ENCODE results near the gene C10orf143. TPM values are rescaled to one million over a fixed set of nuclear protein-coding genes. Genes with fewer than 3 reads are reported as not detected.
A peak's percentile ranks its signal among the peaks of the same experiment; 100 is the strongest.

The C10orf143 gene
- total and polyA plus RNA-seq, 2 donors: 3.5 to 13.5 TPM

- peaks cover 0 to 4% of the 10 kb centered on the region in 2 donors for H3K36me3 ChIP-seq (ENCODE audit: control insufficient read depth in 2 of 2, insufficient read depth in 2 of 2, low read length in 1 of 2)
- no peak overlapping the region for H3K27ac ChIP-seq (ENCODE audit: low read depth in 1 of 2, low read length in 1 of 2)
- DNase-seq (ENCODE audit: low read depth in 6 of 9, low spot score in 9 of 9): no peak
- no peaks in the 10 kb centered on the region for H3K4me1 ChIP-seq (ENCODE audit: control insufficient read depth in 2 of 2, insufficient read depth in 2 of 2, low read length in 2 of 2)
- 95% methylated on average over 6 of the region's 6 CpGs for WGBS
- no peaks in the 10 kb centered on the region for H3K27me3 ChIP-seq (ENCODE audit: control insufficient read depth in 2 of 2, insufficient read depth in 1 of 2, low read length in 1 of 2)
- H3K9me3 ChIP-seq (ENCODE audit: control insufficient read depth in 2 of 2, insufficient read depth in 1 of 2, low read length in 1 of 2): no peaks in the 10 kb centered on the region
- no peak overlapping the region for H3K4me3 ChIP-seq (ENCODE audit: low read length in 2 of 2)
Observed at GRCh38 chr10:130067893-130068292, 42.7 kb downstream of the C10orf143 start.

- peaks cover 0 to 4% of the 10 kb centered on the region in 2 donors for H3K36me3 ChIP-seq (ENCODE audit: control insufficient read depth in 2 of 2, insufficient read depth in 2 of 2, low read length in 1 of 2)
- no peaks in the 10 kb centered on the region for H3K27me3 ChIP-seq (ENCODE audit: control insufficient read depth in 2 of 2, insufficient read depth in 1 of 2, low read length in 1 of 2)
- H3K4me3 ChIP-seq (ENCODE audit: low read length in 2 of 2): no peak overlapping the region
- no peak for DNase-seq (ENCODE audit: low read depth in 6 of 9, low spot score in 9 of 9)
- no peaks in the 10 kb centered on the region for H3K4me1 ChIP-seq (ENCODE audit: control insufficient read depth in 2 of 2, insufficient read depth in 2 of 2, low read length in 2 of 2)
- no peaks in the 10 kb centered on the region for H3K9me3 ChIP-seq (ENCODE audit: control insufficient read depth in 2 of 2, insufficient read depth in 1 of 2, low read length in 1 of 2)
- H3K27ac ChIP-seq (ENCODE audit: low read depth in 1 of 2, low read length in 1 of 2): no peak overlapping the region
- WGBS: 96% methylated on average over 7 of the region's 7 CpGs
Observed at GRCh38 chr10:130066743-130067142, 43.9 kb downstream of the C10orf143 start.

- no peak overlapping the region for H3K4me3 ChIP-seq (ENCODE audit: low read length in 2 of 2)
- peak overlapping the region in 1 of 2 donors; percentile 11 for H3K27ac ChIP-seq (ENCODE audit: low read depth in 1 of 2, low read length in 1 of 2)
- H3K9me3 ChIP-seq (ENCODE audit: control insufficient read depth in 2 of 2, insufficient read depth in 1 of 2, low read length in 1 of 2): no peaks in the 10 kb centered on the region
- no peak for DNase-seq (ENCODE audit: low read depth in 6 of 9, low spot score in 9 of 9)
- peaks cover 0 to 4% of the 10 kb centered on the region in 2 donors for H3K36me3 ChIP-seq (ENCODE audit: control insufficient read depth in 2 of 2, insufficient read depth in 2 of 2, low read length in 1 of 2)
- no peaks in the 10 kb centered on the region for H3K4me1 ChIP-seq (ENCODE audit: control insufficient read depth in 2 of 2, insufficient read depth in 2 of 2, low read length in 2 of 2)
- 97% methylated on average over 10 of the region's 10 CpGs for WGBS
- no peaks in the 10 kb centered on the region for H3K27me3 ChIP-seq (ENCODE audit: control insufficient read depth in 2 of 2, insufficient read depth in 1 of 2, low read length in 1 of 2)
Observed at GRCh38 chr10:130065251-130065650, 45.4 kb downstream of the C10orf143 start.

- DNase-seq (ENCODE audit: low read depth in 6 of 9, low spot score in 9 of 9): no peak
- Histone ChIP-seq H3K36me3 (ENCODE audit: control insufficient read depth in 2 of 2, insufficient read depth in 2 of 2, low read length in 1 of 2) (peaks cover 0 to 4% of the 10 kb centered on the region in 2 donors), H3K27ac (ENCODE audit: low read depth in 1 of 2, low read length in 1 of 2) (no peak overlapping the region), H3K4me1 (ENCODE audit: control insufficient read depth in 2 of 2, insufficient read depth in 2 of 2, low read length in 2 of 2) (no peaks in the 10 kb centered on the region), H3K27me3 (ENCODE audit: control insufficient read depth in 2 of 2, insufficient read depth in 1 of 2, low read length in 1 of 2) (no peaks in the 10 kb centered on the region), H3K9me3 (ENCODE audit: control insufficient read depth in 2 of 2, insufficient read depth in 1 of 2, low read length in 1 of 2) (no peaks in the 10 kb centered on the region), H3K4me3 (ENCODE audit: low read length in 2 of 2) (no peak overlapping the region)
- WGBS: 87% methylated on average over 5 of the region's 5 CpGs
Observed at GRCh38 chr10:130064783-130065182, 45.8 kb downstream of the C10orf143 start.

- no peak for DNase-seq (ENCODE audit: low read depth in 6 of 9, low spot score in 9 of 9)
- H3K36me3 ChIP-seq (ENCODE audit: control insufficient read depth in 2 of 2, insufficient read depth in 2 of 2, low read length in 1 of 2): peaks cover 0 to 2% of the 10 kb centered on the region in 2 donors
- no peaks in the 10 kb centered on the region for H3K27me3 ChIP-seq (ENCODE audit: control insufficient read depth in 2 of 2, insufficient read depth in 1 of 2, low read length in 1 of 2)
- 94% methylated on average over 13 of the region's 13 CpGs for WGBS
- no peaks in the 10 kb centered on the region for H3K9me3 ChIP-seq (ENCODE audit: control insufficient read depth in 2 of 2, insufficient read depth in 1 of 2, low read length in 1 of 2)
- no peaks in the 10 kb centered on the region for H3K4me1 ChIP-seq (ENCODE audit: control insufficient read depth in 2 of 2, insufficient read depth in 2 of 2, low read length in 2 of 2)
- no peak overlapping the region for H3K27ac ChIP-seq (ENCODE audit: low read depth in 1 of 2, low read length in 1 of 2)
- no peak overlapping the region for H3K4me3 ChIP-seq (ENCODE audit: low read length in 2 of 2)
Observed at GRCh38 chr10:130062976-130063375, 47.7 kb downstream of the C10orf143 start.

GRCh38 chr10:130062201-130062600 is 48.4 kb downstream of the C10orf143 start:
- H3K9me3 ChIP-seq (ENCODE audit: control insufficient read depth in 2 of 2, insufficient read depth in 1 of 2, low read length in 1 of 2): no peaks in the 10 kb centered on the region
- H3K27ac ChIP-seq (ENCODE audit: low read depth in 1 of 2, low read length in 1 of 2): no peak overlapping the region
- H3K27me3 ChIP-seq (ENCODE audit: control insufficient read depth in 2 of 2, insufficient read depth in 1 of 2, low read length in 1 of 2): no peaks in the 10 kb centered on the region
- 91% methylated on average over 3 of the region's 3 CpGs for WGBS
- no peaks in the 10 kb centered on the region for H3K4me1 ChIP-seq (ENCODE audit: control insufficient read depth in 2 of 2, insufficient read depth in 2 of 2, low read length in 2 of 2)
- no peak for DNase-seq (ENCODE audit: low read depth in 6 of 9, low spot score in 9 of 9)
- H3K36me3 ChIP-seq (ENCODE audit: control insufficient read depth in 2 of 2, insufficient read depth in 2 of 2, low read length in 1 of 2): no peaks in the 10 kb centered on the region
- H3K4me3 ChIP-seq (ENCODE audit: low read length in 2 of 2): no peak overlapping the region

- Histone ChIP-seq H3K27ac (ENCODE audit: low read depth in 1 of 2, low read length in 1 of 2) (no peak overlapping the region), H3K27me3 (ENCODE audit: control insufficient read depth in 2 of 2, insufficient read depth in 1 of 2, low read length in 1 of 2) (no peaks in the 10 kb centered on the region), H3K9me3 (ENCODE audit: control insufficient read depth in 2 of 2, insufficient read depth in 1 of 2, low read length in 1 of 2) (no peaks in the 10 kb centered on the region), H3K36me3 (ENCODE audit: control insufficient read depth in 2 of 2, insufficient read depth in 2 of 2, low read length in 1 of 2) (no peaks in the 10 kb centered on the region), H3K4me3 (ENCODE audit: low read length in 2 of 2) (no peak overlapping the region), H3K4me1 (ENCODE audit: control insufficient read depth in 2 of 2, insufficient read depth in 2 of 2, low read length in 2 of 2) (no peaks in the 10 kb centered on the region)
- DNase-seq (ENCODE audit: low read depth in 6 of 9, low spot score in 9 of 9): no peak
- WGBS: 95% methylated on average over 6 of the region's 6 CpGs
Observed at GRCh38 chr10:130061760-130062159, 48.9 kb downstream of the C10orf143 start.

GRCh38 chr10:130054021-130054420 is 56.6 kb downstream of the C10orf143 start:
- H3K4me1 ChIP-seq (ENCODE audit: control insufficient read depth in 2 of 2, insufficient read depth in 2 of 2, low read length in 2 of 2): no peaks in the 10 kb centered on the region
- 97% methylated on average over 3 of the region's 3 CpGs for WGBS
- H3K36me3 ChIP-seq (ENCODE audit: control insufficient read depth in 2 of 2, insufficient read depth in 2 of 2, low read length in 1 of 2): no peaks in the 10 kb centered on the region
- H3K9me3 ChIP-seq (ENCODE audit: control insufficient read depth in 2 of 2, insufficient read depth in 1 of 2, low read length in 1 of 2): peaks cover 0 to 4% of the 10 kb centered on the region in 2 donors
- H3K4me3 ChIP-seq (ENCODE audit: low read length in 2 of 2): no peak overlapping the region
- H3K27ac ChIP-seq (ENCODE audit: low read depth in 1 of 2, low read length in 1 of 2): no peak overlapping the region
- H3K27me3 ChIP-seq (ENCODE audit: control insufficient read depth in 2 of 2, insufficient read depth in 1 of 2, low read length in 1 of 2): no peaks in the 10 kb centered on the region
- no peak for DNase-seq (ENCODE audit: low read depth in 6 of 9, low spot score in 9 of 9)

GRCh38 chr10:130053561-130053960 is 57.1 kb downstream of the C10orf143 start:
- Histone ChIP-seq H3K4me3 (ENCODE audit: low read length in 2 of 2) (no peak overlapping the region), H3K4me1 (ENCODE audit: control insufficient read depth in 2 of 2, insufficient read depth in 2 of 2, low read length in 2 of 2) (no peaks in the 10 kb centered on the region), H3K27me3 (ENCODE audit: control insufficient read depth in 2 of 2, insufficient read depth in 1 of 2, low read length in 1 of 2) (no peaks in the 10 kb centered on the region), H3K9me3 (ENCODE audit: control insufficient read depth in 2 of 2, insufficient read depth in 1 of 2, low read length in 1 of 2) (peaks cover 0 to 4% of the 10 kb centered on the region in 2 donors), H3K27ac (ENCODE audit: low read depth in 1 of 2, low read length in 1 of 2) (no peak overlapping the region), H3K36me3 (ENCODE audit: control insufficient read depth in 2 of 2, insufficient read depth in 2 of 2, low read length in 1 of 2) (no peaks in the 10 kb centered on the region)
- 91% methylated on average over 11 of the region's 11 CpGs for WGBS
- no peak for DNase-seq (ENCODE audit: low read depth in 6 of 9, low spot score in 9 of 9)

- Histone ChIP-seq H3K4me3 (ENCODE audit: low read length in 2 of 2) (no peak overlapping the region), H3K27ac (ENCODE audit: low read depth in 1 of 2, low read length in 1 of 2) (no peak overlapping the region), H3K4me1 (ENCODE audit: control insufficient read depth in 2 of 2, insufficient read depth in 2 of 2, low read length in 2 of 2) (no peaks in the 10 kb centered on the region), H3K36me3 (ENCODE audit: control insufficient read depth in 2 of 2, insufficient read depth in 2 of 2, low read length in 1 of 2) (no peaks in the 10 kb centered on the region), H3K9me3 (ENCODE audit: control insufficient read depth in 2 of 2, insufficient read depth in 1 of 2, low read length in 1 of 2) (peaks cover 0 to 4% of the 10 kb centered on the region in 2 donors), H3K27me3 (ENCODE audit: control insufficient read depth in 2 of 2, insufficient read depth in 1 of 2, low read length in 1 of 2) (no peaks in the 10 kb centered on the region)
- no peak for DNase-seq (ENCODE audit: low read depth in 6 of 9, low spot score in 9 of 9)
- WGBS: 96% methylated on average over 9 of the region's 9 CpGs
Observed at GRCh38 chr10:130052193-130052592, 58.4 kb downstream of the C10orf143 start.

All from thymus (tissue), 11 donors.